HG03457 (cell line): Measurements from ENCODE around the gene C11orf16.
A peak's percentile ranks its signal among the peaks of the same experiment; 100 is the strongest.
"Not testable (repeated sequence)": the region's sequence is repeated elsewhere in the genome, so short reads cannot be mapped to it uniquely, and the experiment has no call there.

Source experiments
- ATAC-seq: cut with Tn5 transposase; IDR thresholded peaks from one replicate; pipeline ENCODE4 v1.9.1; 2021; ENCODE audit warnings: moderate number of reproducible peaks; ENCODE audit not compliant: unreplicated experiment

The C11orf16 gene

GRCh38 chr11:8937659-8938058 lies 4.9 kb upstream of the C11orf16 start:
- ATAC-seq, result no peak

GRCh38 chr11:8937159-8937558 lies 4.4 kb upstream of the C11orf16 start:
- ATAC-seq, result no peak

- not testable (repeated sequence) for ATAC-seq
Measured at GRCh38 chr11:8935789-8936188, 3.0 kb upstream of the C11orf16 start.

GRCh38 chr11:8934742-8935488 lies 2.2 kb upstream of the C11orf16 start:
- ATAC-seq, result no peak

- ATAC-seq, result no peak
Measured at GRCh38 chr11:8933931-8934330, 1.2 kb upstream of the C11orf16 start.

GRCh38 chr11:8930456-8931175 lies 2.1 kb downstream of the C11orf16 start:
- no peak for ATAC-seq

DNA sequence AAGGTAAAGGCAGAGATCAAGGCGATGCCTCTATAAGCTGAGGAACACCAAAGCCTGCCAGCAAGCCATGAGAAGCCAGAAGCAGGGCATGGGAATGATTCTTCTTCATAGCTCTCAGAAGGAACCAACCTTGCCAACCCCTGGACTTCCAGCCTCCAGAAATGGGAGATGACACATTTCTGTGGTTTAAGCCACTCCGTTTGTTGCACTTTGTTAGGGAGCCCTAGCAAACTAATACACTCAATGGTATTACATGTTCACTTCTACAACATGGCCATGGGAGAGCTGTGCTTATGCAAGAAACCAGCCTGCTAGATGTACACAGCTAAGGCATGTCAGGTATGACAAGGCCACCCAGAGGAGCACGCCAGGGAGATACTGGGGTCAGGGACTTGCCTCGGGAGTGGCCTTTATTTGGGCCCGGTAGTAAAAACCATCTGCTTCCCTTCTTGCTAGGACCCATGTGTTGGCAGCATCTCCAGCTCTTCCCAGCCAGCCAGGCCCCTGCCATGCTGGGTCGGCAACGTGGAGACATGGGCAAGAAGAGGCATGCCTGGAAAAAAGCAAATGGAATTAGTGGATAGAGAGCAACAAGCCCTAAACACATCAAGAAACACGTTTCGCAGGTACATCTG lies 3.6 kb downstream of the C11orf16 start:
- no peak for ATAC-seq

- ATAC-seq, result no peak
Measured at GRCh38 chr11:8928205-8928604, 4.5 kb downstream of the C11orf16 start.

- no peak for ATAC-seq
Measured at GRCh38 chr11:8927233-8927632, 5.5 kb downstream of the C11orf16 start.

- ATAC-seq, result no peak
Measured at GRCh38 chr11:8926236-8926635, 6.5 kb downstream of the C11orf16 start.

DNA sequence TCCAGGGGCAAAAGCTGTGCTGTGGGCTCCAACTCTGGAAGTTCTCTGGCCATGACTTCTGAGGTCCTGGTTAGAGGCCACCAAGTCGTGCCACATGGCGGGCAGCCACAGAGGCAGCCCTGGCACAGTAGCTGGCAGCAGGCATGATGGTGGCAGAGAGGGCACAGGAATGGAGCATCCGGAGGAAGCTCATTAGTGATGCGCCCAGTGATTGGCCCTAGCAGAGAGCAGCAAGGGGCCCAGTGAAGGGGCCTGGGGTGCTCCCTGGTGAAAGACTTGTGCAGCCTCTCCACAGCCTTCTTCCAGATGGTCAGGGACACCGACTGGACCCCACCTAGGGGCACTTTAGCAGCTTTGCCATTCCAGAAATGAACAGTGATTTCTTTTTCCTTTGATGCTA lies 7.0 kb downstream of the C11orf16 start:
- no peak for ATAC-seq

DNA sequence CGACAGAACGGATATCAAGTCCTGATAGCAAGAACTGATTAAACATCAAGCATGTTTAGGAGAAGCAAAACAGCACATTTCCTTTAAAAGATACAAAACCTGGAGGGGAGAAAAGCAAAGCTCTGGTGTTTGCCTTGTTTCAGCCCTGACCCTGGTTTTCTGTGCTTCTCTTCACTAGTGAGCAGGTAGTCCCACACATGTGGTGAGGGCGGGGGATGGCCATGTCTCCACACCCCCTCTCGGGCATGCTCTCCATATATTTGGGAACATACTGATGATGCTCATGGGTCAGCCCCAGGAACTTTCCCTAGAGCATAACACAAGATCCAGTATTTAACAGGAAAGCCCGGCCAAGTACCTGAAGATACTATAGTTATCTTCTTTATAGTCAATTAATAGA lies 10.1 kb downstream of the C11orf16 start:
- ATAC-seq, result no peak

DNA sequence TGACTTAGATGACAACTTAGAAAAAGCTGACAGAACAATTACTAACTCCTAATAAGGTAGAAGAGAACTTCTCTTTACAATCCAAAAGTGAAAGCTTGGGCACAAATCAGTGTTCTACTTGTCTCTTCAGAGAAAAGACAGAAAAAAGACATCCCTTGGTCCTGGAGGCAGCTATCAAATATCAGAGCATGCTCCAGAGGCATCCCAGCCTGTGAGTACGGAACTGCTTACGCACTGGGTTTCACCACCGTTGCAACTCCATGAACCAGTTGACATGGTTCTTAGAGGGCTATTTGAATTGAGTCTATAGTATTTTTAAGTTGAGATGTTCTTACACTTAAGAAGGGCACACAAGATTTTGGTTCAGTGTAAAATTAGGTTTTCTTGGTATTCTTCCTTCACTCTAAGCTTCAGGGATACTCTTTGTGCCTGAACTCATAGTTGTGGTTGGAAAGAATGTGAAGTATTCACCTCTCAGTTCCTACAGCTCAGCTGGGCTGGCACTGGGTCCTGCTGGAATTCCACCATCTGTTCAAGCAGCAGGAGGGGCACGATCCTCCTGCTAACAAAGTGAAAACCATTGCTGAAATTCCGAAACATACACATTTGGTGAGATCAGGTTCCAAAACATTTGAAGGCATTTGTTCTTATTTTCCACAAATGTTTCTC lies 15.5 kb downstream of the C11orf16 start:
- no peak for ATAC-seq

DNA sequence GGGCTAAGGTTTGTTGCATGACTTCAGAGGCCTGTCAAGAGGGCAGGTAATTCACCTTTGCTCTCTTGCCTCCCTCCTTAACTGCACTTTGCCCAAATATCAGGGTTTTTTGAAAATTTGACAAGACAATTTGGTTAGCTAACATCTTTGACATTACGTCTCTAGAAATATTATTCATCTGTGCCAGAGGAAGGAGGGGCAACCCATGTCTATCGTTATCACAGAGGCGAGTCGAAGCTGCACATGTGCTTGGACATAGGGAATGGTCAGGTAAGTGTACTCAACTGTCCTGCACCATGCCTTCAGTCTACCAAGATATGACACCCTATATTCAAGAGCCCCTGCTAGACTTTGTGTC lies 18.1 kb downstream of the C11orf16 start:
- ATAC-seq, result no peak

- no peak for ATAC-seq
Measured at GRCh38 chr11:8913961-8914660, 18.6 kb downstream of the C11orf16 start.

GRCh38 chr11:8911029-8911823 lies 21.5 kb downstream of the C11orf16 start, which contains the start of gene AKIP1:
Gene AKIP1 (plus strand): TSS chr11:8911189. CDS start chr11:8911450, 261 bp downstream.
- peak; percentile 62 for ATAC-seq

DNA sequence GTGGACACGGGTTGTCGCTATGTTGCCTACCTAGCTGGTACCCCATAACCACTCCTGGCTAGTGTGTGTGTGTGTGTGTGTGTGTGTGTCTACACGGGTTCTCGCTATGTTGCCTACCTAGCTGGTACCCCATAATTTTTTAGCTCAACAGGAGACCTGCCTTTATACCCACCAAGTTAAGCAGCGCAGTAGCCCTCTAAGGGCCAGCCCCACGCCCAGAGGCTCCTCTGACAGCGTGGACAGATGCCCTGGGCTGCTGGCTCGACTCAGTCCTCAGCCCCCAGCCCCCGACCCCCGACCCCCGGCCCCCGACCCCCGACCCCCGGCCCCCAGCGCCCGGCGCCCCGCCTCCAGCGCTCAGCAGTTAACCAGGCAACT lies 22.1 kb downstream of the C11orf16 start:
- no peak for ATAC-seq

- no peak for ATAC-seq
Measured at GRCh38 chr11:8908099-8908498, 24.6 kb downstream of the C11orf16 start.

GRCh38 chr11:8907116-8907515 lies 25.6 kb downstream of the C11orf16 start:
- ATAC-seq, result no peak

DNA sequence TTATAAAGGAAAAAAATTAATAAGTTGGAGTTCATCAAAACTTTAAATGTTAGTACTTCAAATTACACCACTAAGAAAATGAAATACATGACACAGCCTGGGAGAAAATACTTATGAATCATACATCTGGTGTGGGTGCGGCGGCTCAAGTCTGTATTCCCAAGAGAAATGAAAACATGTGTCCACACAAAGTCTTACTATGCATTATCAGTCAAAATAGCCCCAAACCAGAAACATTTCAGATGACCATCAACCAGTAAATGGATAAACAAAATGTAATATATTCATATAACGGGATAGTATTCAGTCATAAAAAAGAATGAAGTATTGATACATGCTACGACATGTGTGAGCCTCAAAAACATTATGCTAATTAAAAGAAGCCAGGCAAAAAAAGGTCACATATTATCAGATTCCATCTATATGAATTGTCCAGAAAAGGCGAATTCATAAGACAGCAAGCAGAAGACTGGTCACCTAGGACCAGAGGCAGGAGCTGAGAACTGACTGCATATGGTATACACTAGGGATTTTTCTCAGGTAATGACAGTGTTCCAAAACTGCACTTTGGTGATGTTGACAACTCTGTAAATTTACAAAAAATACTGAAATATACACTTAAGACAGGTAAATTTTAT lies 27.1 kb downstream of the C11orf16 start:
- no peak for ATAC-seq
